GM19240 (cell line): ENCODE data around the gene BSND.
A peak's percentile ranks its signal among the peaks of the same experiment; 100 is the strongest.

Source experiments
- DNase-seq: peaks from one replicate; pipeline ENCODE4 v3.0.0; 2011; ENCODE audit warnings: low spot score; ENCODE audit not compliant: insufficient read length

Gene BSND

DNA sequence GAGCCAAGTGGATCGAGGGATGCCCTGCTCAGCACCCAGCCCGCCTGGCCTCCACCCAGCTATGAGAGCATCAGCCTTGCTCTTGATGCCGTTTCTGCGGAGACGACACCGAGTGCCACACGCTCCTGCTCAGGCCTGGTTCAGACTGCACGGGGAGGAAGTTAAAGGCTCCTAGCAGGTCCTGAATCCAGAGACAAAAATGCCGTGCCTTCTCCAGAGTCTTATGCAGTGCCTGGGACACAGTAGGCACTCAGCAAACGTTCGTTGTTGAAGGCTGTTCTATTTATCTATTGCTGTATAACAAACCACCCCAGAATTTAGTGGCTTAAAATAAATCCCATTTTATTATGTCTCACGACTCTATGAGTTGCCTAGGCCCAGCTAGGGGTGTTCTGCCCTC lies 6.8 kb upstream of the BSND start:
- DNase-seq: no peak

DNA sequence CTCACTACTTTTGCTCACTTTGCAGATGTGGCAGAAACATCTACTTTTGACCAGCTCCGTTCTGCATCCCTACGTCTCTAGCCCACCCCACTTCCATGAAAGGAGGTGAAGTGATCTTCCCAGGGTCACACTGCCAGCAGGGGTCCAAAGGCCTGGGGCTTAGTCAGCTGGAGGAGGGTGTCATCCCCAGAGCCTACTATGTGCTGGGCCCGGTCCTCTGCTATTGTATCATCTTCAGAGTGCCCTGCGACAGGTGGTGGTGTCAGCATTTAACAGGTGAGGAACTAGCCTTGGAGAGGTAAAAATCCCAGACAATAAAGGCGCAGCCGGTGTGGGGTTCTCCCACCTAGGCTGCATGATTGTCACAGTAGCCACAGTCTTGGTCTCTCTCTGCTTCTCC lies 5.6 kb upstream of the BSND start:
- no peak for DNase-seq

DNA sequence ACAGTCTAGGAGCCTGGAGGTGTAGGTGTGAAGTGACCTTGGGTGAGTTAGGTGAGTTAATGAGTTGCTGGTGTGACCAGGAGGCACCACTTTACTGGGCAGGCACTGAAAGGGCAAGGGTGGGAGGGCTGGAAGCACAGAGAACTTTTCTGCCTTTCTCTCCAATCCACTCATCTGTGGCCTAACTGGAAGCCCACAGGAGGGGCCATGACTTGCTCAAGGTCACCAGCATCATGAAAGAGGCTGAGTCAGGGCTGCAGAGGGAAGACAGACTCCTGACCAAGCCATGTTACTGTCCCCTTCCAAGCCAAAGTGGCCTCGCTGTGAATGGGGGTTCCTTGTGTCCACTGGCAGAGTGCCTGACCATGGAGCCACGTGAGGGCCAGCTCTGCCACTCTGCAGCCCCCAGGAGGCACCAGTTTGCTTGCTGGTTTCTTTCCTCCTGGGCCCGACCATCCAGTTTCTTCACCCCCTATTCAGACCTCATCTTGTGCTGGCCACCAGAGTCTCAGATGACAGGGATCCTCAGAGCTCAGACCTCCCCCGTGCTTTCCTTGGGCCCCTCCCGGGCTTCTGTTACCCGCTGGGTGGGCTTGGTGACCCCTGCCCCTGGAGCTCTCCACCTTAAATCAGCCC lies 4.3 kb upstream of the BSND start:
- no peak for DNase-seq

DNA sequence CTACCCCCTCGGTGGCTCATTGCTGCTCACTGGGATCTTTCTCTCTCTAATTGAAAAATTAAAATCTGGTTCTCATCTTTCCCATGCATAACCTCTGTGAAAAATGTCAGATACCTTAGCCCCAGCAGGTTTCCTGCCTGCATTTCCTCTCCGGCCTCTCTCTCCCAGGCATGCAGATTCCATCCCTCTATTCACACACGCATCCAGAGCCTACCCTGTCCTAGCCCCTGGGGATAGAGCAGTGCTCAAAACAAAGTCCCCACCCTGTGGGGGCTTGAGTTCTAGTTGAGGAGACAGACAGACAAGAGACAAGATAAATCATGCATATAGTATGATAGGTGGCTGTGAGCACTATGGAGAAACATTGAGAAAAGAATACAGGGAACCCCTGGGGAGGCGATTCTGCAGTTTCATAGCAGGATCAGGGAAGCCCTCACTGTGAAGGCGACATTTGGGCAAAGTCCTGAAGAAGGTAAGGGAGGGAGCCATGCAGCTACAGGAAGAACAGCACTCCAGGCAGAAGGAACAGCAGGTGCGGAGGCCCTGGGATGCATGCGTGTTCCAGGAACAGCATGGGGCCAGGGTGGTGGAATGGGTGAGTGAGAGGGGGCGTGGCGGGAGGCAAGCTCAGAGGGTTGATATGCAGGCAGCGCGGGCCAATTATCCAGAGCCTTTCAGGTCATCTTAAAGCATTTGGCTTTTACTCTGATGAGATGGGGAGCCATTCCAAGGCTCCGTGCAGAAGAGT lies 3.5 kb upstream of the BSND start:
- DNase-seq: no peak

- DNase-seq: no peak
Measured at GRCh38 chr1:54995835-54996234, 2.9 kb upstream of the BSND start.

DNA sequence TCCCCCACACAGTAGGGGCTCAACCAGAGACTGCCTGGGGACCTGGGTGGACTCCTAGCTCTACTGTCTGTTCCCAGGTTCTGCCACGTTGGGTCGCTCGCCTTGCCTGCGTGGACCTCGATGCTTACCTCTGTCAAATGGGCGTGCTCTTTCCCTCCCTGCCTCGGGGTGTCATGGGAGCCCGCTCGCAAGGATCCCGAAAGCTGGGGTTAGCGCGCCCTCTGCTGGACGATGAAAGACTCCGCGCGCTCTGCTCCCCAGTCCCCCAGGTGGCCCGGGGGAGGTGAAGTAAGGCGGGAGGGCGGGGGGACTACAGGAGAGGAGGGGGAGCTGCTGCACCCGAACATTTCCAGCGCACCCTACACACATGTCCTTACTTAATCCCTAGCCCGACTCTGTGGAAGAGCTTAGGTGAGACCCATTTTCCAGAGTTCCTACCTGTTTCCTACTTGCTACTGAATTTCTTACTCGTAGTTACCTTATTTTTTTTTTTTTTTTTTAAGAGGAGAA lies 2.3 kb upstream of the BSND start:
- peak; percentile 98 for DNase-seq

GRCh38 chr1:54996869-54997710 lies 1.6 kb upstream of the BSND start:
- DNase-seq: no peak

DNA sequence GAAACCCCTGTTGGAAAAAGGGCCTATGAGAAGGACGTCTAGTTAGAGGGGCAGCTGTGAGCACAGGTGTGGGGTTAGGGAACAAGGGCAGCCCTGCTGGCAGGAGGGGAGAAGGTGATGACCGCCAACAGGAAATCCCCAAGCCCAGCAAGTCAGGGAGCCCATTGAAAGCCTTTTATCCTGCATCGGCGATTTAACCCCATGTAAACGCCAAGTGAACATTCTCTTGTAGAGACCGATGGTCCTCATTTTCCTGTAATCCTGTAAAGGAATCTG lies 1.1 kb upstream of the BSND start:
- DNase-seq: no peak

DNA sequence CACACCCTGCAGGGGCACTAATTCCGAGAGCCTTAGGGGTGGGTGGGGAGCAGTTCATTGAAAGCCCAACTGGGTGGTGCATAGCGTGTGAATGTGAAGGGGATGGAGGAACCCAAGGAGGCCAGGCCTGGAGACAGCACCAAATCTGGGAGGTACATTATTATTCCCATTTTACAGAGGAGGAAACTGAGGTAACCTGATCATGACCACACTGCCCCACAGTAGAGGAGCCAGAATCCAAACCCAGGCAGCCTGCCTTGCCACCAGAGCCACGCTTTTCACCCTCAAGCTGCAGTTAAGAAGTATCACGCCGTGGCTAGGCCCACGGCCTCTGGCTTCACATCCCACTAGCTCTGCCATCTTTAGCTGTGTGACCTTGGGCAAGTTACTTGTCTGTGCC lies 633 bp upstream of the BSND start:
- no peak for DNase-seq

GRCh38 chr1:55000110-55001085 lies 1.7 kb downstream of the BSND start:
- no peak for DNase-seq

DNA sequence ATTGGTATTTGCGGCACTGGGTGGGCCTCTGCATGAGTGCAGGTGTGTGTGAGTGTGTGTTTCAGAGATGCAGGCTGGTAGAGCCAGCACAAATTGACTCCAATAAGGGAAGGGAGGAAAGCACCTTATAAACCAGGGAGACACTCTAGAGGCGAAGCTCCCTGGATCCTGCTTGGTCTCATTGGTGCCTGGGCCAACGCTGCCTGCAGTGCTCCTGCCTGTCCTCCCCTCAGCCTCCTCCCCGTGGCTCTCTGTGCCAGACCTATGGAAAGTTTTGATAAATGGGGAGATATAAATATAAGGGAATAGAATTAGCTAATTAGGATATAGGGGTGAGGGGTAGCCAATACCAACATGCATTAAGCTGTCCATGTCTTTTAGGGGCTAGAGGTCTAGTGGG lies 2.6 kb downstream of the BSND start:
- DNase-seq: no peak

GRCh38 chr1:55002686-55003085 lies 4.0 kb downstream of the BSND start:
- no peak for DNase-seq

DNA sequence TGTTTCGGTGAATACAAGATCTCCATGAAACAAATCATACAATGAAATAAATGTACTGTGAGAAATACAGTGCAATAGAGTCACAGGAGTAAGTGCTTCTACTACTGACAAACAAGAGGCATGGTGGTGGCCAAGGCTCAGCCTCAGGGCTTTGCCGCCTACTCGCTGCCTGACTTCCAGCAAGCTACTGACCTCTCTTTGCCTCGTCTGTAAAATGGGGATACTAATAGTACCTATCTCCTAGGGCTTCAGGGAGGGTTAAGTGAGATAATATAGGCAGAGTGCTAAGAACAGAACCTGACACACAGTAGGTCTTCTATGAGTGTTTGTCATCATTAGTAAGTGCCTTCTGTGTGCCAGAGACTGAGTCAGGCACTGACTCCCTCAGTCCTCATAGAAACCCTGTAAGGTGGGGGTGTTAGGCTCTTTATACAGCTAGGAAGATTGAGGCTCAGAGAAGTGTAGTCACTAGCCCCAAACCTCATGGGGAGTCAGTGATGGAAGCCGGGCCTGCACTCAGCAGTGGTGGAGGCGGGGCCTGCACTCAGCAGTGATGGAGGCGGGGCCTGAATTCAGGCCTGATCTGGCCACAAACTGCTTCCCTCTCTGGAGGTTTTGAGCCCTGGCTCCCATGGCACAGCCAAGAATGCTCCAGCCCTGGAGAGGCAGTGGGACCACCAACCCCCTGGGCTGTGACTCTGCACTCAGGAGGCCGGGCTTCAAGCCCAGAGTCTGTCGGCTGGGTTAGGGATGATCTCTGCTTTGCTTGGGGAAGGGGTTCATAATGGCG lies 6.8 kb downstream of the BSND start:
- no peak for DNase-seq

DNA sequence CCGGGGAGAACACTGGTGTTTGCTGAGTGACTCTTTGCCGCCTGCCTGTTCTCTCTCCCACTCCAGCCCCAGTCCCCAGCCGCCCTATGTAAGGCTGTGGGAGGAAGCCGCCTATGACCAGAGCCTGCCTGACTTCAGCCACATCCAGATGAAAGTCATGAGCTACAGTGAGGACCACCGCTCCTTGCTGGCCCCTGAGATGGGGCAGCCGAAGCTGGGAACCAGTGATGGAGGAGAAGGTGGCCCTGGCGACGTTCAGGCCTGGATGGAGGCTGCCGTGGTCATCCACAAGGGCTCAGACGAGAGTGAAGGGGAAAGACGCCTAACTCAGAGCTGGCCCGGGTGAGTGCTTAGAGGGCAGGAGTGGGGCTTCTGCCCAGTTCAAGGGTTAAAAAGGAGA lies 8.2 kb downstream of the BSND start:
- no peak for DNase-seq

DNA sequence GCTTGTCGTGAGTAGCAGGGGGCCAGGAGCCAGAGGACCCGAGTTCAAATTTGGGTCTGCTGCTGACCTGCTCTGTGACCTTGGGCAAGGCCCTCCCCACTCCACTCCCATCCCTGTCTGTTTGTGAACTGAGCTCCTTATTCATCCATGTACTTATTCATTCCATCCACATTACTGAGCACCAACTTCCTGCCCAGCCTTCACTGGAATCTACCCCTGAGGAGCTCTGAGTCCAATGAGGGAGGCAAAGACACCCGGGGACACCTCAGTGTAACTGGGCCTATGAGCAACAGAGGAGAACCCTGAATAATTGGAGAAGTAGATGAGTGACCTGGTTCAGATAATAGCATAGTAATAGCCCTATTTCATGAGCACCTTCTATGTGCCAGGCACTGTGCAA lies 8.9 kb downstream of the BSND start:
- DNase-seq: no peak

DNA sequence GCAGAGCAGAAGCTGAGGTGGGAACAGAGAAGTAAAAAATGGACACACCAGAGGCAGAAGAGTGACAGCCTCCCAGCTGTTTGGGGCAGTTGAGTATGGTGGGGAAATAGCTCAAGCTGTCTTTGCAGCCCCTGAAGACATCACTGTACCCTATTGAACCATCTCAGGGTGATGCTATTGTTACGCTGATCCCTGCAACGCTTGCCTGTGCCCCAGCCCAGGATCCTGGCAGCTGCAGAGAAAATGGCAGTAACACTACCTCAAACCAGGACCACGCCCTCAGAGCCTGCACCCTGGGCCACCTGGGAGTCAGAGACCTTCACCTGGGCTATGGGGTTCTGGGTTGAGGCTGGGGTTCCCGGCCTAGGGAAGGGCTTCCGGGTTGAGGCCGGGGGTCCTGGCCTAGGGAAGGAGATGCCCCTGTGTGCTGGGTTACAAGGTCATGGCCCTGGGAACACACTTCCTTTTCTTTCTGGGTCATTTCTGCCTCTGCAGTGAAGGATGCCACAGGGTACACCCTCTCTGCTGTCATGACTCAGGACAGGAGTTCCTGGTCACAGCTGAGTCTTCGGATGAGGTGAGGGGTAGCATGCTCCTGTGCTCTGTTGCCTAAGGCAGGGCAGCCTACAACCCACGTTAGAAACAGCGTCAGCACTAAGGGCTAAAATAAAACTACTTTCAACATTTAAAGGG lies 11.6 kb downstream of the BSND start:
- DNase-seq: no peak

DNA sequence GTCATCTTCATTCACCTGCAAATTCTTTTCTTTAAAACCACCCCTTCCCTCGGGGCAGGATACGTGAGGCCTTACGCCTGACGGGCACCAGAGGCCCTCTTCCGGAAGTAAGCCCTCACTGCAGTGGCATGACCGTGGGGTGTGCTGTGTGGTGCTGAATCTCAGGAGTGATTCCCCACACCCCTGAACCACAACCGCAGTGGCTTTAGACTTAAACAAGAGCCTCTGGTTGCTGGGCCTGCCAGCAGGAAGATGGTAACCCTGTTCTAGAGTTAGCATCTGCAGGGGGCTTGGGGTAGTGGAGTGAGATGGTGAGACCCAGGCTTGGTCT lies 12.1 kb downstream of the BSND start:
- DNase-seq: no peak

- DNase-seq: no peak
Measured at GRCh38 chr1:55012661-55013060, 13.9 kb downstream of the BSND start.

DNA sequence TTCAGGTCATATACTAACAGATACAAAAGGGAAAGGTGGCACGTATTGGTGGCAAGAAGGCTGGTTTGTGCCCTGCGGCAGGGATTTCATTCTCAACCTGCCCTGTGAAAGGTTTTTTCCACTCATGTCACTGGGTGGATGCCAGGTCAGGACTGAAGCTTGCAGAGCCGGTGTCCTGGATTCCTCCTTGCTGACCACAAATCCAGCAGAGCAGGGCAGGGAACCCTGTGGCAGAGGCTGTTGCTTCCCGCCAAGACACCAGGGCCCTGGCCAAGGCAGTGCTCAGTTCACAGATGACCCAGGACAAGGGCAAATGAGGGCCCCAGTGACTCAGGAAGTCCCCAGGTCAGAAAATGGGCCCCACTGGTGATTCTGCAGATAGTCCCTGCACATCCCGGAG lies 16.4 kb downstream of the BSND start:
- no peak for DNase-seq
